ENCODE measurements around the gene DNM3. TPM values are rescaled to one million over a fixed set of nuclear protein-coding genes. Genes with fewer than 3 reads are reported as not detected.

DNM3 gene
- total and polyA plus RNA-seq, 10 of the 15 experiments (the other 5 are each of a cell fraction or from before 2014, with no cell fraction given) = 0.03 to 1.5 (median 0.08) TPM; not detected in 3

DNA sequence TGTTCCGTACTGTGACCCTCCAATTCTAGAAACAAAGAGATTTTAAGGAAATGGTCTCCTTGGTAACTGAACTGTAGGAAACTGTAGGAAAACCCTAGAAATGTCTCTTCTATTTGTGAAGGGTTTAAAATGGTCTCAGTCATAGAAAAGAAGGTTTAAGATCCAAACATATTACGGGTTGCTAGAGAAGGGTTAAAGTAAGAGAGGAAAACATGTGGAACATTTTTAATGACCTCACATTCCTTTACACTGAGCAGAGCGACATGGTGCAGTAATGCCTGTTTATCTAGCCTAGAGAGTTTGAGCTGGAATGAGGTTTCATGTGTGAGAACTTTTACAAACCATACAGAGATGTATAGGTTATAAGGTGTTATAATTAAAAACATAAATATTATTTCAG is 542.2 kb downstream of the DNM3 start:
- in situ Hi-C loops (cut with MboI) (no loop called here), intact Hi-C loops (cut with micrococcal nuclease; ENCODE audit: unreplicated experiment) (no loop called here)
- Histone ChIP-seq H3K9me3 (replicated peaks; ENCODE audit: control insufficient read depth, insufficient read depth, low read length) (peaks cover 1% of the 10 kb centered on the region; the same call in 1 of the 3 replicates), H3K27me3 (replicated peaks in 1 of 2; ENCODE audit: control insufficient read depth in 2 of 2, insufficient read depth in 2 of 2, low read length in 1 of 2) (no peaks in the 10 kb centered on the region), H3K4me2 (ENCODE audit: control insufficient read depth, insufficient read depth) (no peak overlapping the region), H4K20me1 (ENCODE audit: control insufficient read depth, insufficient read depth) (no peaks in the 10 kb centered on the region), H3K79me2 (ENCODE audit: control insufficient read depth, insufficient read depth, low read length) (no peaks in the 10 kb centered on the region), H3K4me3 (no peak overlapping the region), H3K27ac (ENCODE audit: control insufficient read depth, insufficient read depth) (no peak overlapping the region), H3K9ac (ENCODE audit: control insufficient read depth, insufficient read depth, low read length) (no peak overlapping the region), H3K36me3 (ENCODE audit: control insufficient read depth in 2 of 2, insufficient read depth in 2 of 2, low read length in 1 of 2) (no peaks in the 10 kb centered on the region), H3K4me1 (ENCODE audit: control insufficient read depth, insufficient read depth, low read length) (peaks cover 16% of the 10 kb centered on the region), H2AFZ (ENCODE audit: control insufficient read depth, low read depth, low read length) (no peak overlapping the region)
- ChIA-PET POLR2A (interaction anchor here (1.5 kb wide), 2 partner anchors 9 to 14 kb away, joined by 3 to 7 read pairs; no protein-coding TSS in a partner anchor), RAD21 (ENCODE audit: unreplicated experiment) (interaction anchor here (0.5 to 1.5 kb wide), 6 partner anchors 11 to 173 kb away, joined by 3 to 8 read pairs (median 4); no protein-coding TSS in a partner anchor), SMC1A (ENCODE audit: uncharacterized antibody, unreplicated experiment) (interaction anchor here (1.0 to 16.9 kb wide), 4 partner anchors 12 to 380 kb away, joined by 3 to 345 read pairs (median 279); no protein-coding TSS in a partner anchor), CTCF (interaction anchor here (1.3 to 7.0 kb wide), 3 partner anchors 11 to 23 kb away, joined by 3 to 64 read pairs (median 16); no protein-coding TSS in a partner anchor)
- ATAC-seq (no peak), DNase-seq (ENCODE audit: low read depth, low spot score) (no peak), FAIRE-seq (no peak)
- BruUV-seq (replicated peaks) = no TSS peak
- WGBS (ENCODE audit: insufficient coverage, insufficient replicate concordance, low lambda C conversion rate, missing lambda C conversion rate) = 69% methylated on average over 3 of the region's 3 CpGs
- TF ChIP-seq CBX5 (IDR thresholded peaks at IDR 0.05; ENCODE audit: low read depth) (no peak), RAD21 (IDR thresholded peaks at IDR 0.05; ENCODE audit: insufficient read depth, low read depth, low read length) (no peak), WRNIP1 (IDR thresholded peaks at IDR 0.05; ENCODE audit: borderline replicate concordance, low read depth, low read length) (no peak), IRF4 (IDR thresholded peaks at IDR 0.05; ENCODE audit: low read depth, low read length) (no peak), SUZ12 (IDR thresholded peaks at IDR 0.05; ENCODE audit: unreplicated experiment) (no peak), ESRRA (IDR thresholded peaks at IDR 0.05; ENCODE audit: low read length) (no peak), PAX5 (IDR thresholded peaks at IDR 0.05; ENCODE audit: borderline replicate concordance, low read depth, low read length) (no peak), PAX8 (IDR thresholded peaks at IDR 0.05) (no peak), SUPT20H (IDR thresholded peaks at IDR 0.05; ENCODE audit: borderline replicate concordance, control insufficient read depth, low read depth, low read length) (no peak), CHD4 (IDR thresholded peaks at IDR 0.05) (no peak), ZNF622 (IDR thresholded peaks at IDR 0.05) (no peak), RELA (IDR thresholded peaks at IDR 0.05; ENCODE audit: borderline replicate concordance, partially characterized antibody) (no peak)
- TF ChIP-seq, protein P1, sequence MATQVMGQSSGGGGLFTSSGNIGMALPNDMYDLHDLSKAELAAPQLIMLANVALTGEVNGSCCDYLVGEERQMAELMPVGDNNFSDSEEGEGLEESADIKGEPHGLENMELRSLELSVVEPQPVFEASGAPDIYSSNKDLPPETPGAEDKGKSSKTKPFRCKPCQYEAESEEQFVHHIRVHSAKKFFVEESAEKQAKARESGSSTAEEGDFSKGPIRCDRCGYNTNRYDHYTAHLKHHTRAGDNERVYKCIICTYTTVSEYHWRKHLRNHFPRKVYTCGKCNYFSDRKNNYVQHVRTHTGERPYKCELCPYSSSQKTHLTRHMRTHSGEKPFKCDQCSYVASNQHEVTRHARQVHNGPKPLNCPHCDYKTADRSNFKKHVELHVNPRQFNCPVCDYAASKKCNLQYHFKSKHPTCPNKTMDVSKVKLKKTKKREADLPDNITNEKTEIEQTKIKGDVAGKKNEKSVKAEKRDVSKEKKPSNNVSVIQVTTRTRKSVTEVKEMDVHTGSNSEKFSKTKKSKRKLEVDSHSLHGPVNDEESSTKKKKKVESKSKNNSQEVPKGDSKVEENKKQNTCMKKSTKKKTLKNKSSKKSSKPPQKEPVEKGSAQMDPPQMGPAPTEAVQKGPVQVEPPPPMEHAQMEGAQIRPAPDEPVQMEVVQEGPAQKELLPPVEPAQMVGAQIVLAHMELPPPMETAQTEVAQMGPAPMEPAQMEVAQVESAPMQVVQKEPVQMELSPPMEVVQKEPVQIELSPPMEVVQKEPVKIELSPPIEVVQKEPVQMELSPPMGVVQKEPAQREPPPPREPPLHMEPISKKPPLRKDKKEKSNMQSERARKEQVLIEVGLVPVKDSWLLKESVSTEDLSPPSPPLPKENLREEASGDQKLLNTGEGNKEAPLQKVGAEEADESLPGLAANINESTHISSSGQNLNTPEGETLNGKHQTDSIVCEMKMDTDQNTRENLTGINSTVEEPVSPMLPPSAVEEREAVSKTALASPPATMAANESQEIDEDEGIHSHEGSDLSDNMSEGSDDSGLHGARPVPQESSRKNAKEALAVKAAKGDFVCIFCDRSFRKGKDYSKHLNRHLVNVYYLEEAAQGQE (IDR thresholded peaks at IDR 0.05; ENCODE audit: low read depth, low read length) = no peak
- TF ChIP-seq, protein P2, sequence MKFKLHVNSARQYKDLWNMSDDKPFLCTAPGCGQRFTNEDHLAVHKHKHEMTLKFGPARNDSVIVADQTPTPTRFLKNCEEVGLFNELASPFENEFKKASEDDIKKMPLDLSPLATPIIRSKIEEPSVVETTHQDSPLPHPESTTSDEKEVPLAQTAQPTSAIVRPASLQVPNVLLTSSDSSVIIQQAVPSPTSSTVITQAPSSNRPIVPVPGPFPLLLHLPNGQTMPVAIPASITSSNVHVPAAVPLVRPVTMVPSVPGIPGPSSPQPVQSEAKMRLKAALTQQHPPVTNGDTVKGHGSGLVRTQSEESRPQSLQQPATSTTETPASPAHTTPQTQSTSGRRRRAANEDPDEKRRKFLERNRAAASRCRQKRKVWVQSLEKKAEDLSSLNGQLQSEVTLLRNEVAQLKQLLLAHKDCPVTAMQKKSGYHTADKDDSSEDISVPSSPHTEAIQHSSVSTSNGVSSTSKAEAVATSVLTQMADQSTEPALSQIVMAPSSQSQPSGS (IDR thresholded peaks at IDR 0.05; ENCODE audit: low read length) = no peak
- TF ChIP-seq, protein P3, sequence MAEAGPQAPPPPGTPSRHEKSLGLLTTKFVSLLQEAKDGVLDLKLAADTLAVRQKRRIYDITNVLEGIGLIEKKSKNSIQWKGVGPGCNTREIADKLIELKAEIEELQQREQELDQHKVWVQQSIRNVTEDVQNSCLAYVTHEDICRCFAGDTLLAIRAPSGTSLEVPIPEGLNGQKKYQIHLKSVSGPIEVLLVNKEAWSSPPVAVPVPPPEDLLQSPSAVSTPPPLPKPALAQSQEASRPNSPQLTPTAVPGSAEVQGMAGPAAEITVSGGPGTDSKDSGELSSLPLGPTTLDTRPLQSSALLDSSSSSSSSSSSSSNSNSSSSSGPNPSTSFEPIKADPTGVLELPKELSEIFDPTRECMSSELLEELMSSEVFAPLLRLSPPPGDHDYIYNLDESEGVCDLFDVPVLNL (IDR thresholded peaks at IDR 0.05; ENCODE audit: low read depth, low read length) = no peak
- TF ChIP-seq, protein P4, sequence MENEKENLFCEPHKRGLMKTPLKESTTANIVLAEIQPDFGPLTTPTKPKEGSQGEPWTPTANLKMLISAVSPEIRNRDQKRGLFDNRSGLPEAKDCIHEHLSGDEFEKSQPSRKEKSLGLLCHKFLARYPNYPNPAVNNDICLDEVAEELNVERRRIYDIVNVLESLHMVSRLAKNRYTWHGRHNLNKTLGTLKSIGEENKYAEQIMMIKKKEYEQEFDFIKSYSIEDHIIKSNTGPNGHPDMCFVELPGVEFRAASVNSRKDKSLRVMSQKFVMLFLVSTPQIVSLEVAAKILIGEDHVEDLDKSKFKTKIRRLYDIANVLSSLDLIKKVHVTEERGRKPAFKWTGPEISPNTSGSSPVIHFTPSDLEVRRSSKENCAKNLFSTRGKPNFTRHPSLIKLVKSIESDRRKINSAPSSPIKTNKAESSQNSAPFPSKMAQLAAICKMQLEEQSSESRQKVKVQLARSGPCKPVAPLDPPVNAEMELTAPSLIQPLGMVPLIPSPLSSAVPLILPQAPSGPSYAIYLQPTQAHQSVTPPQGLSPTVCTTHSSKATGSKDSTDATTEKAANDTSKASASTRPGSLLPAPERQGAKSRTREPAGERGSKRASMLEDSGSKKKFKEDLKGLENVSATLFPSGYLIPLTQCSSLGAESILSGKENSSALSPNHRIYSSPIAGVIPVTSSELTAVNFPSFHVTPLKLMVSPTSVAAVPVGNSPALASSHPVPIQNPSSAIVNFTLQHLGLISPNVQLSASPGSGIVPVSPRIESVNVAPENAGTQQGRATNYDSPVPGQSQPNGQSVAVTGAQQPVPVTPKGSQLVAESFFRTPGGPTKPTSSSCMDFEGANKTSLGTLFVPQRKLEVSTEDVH (IDR thresholded peaks at IDR 0.05; ENCODE audit: low read depth, partially characterized antibody) = no peak

Data from GM12878 (cell line).